Measurements from ENCODE around the gene CTU1.

The CTU1 gene

GRCh38 chr19:51135004-51135403, 26.8 kb upstream of the CTU1 start:
- in situ Hi-C loops (cut with MboI; ENCODE audit: low sequenced_read_pairs): no loop called here

DNA sequence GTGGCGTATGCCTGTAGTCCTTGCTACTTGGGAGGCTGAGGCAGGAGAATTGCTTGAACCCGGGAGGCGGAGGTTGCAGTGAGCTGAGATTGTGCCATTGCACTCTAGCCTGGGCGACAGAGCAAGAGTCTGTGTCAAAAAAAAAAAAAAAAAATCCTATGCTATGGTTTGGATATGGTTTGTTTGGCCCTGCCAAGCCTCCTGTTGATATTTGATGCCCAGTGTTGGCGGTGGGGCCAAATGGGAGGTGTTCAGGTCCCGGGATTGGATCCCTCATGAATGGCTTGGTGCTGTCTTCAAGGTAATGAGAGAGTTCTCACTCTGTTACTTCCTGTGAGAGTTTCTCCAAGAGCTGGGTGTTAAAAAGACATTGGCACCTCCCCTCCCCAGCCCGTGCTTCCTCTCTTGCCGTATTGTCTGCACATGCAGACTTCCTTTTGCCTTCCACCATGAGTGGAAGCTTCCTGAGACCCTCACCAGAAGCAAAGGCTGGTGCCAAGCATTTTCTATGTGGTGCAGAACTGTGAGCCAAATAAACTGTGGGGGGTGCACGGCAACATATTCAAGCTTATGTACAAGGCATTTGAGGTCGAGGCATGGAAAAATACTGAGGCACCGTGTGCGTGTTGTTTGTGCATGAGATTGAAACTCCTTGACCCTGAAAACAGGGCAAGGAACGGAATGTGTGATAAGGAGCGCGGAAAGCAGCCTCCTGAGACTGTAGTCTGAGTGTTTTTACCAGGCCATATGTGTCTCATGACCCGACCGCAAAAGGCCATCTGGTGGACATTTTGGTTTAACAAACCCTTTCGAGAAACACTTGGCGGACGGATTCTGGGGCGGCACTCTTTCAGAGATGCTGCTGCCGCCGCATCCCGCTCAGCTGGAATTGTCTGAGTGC, 23.8 kb upstream of the CTU1 start:
- in situ Hi-C loops (cut with MboI; ENCODE audit: low sequenced_read_pairs): no loop called here

- in situ Hi-C loops (cut with MboI; ENCODE audit: low sequenced_read_pairs): no loop called here
Observed at GRCh38 chr19:51129716-51130115, 21.5 kb upstream of the CTU1 start.

GRCh38 chr19:51128227-51128626, 20.0 kb upstream of the CTU1 start:
- in situ Hi-C loops (cut with MboI; ENCODE audit: low sequenced_read_pairs): no loop called here

GRCh38 chr19:51127755-51128154, 19.5 kb upstream of the CTU1 start:
- in situ Hi-C loops (cut with MboI; ENCODE audit: low sequenced_read_pairs): no loop called here

DNA sequence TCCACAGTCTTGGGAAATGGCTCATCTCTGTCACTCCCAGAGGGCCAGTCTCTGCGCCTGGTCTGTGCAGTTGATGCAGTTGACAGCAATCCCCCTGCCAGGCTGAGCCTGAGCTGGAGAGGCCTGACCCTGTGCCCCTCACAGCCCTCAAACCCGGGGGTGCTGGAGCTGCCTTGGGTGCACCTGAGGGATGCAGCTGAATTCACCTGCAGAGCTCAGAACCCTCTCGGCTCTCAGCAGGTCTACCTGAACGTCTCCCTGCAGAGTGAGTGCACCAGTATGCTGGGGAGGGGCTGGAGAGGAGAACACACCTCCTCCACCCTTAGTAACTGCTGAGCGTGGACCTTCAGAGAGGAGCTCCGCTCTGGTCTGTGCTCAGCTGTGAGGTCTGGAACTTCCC, 18.8 kb upstream of the CTU1 start:
- in situ Hi-C loops (cut with MboI; ENCODE audit: low sequenced_read_pairs): no loop called here

DNA sequence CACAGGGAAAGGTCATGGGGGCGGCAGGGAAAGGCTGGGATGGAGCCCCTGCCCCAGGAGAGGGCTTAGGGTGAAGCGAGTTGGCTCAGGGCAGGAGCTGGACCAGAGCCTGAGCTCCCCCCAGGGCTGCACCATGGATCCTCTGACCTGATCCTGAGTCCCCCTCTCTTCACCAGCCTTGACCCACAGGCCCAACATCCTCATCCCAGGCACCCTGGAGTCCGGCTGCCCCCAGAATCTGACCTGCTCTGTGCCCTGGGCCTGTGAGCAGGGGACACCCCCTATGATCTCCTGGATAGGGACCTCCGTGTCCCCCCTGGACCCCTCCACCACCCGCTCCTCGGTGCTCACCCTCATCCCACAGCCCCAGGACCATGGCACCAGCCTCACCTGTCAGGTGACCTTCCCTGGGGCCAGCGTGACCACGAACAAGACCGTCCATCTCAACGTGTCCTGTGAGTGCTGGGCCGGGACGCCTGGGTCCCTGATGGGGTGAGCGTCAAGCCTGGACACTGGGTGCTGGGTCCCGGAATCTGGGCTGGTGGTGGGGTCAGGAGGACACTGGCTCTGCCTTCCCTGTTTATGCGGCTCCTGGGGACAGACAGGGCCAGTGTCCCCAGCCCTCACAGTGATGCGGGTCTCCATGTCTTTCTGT, 17.3 kb upstream of the CTU1 start:
- in situ Hi-C loops (cut with MboI; ENCODE audit: low sequenced_read_pairs): no loop called here

GRCh38 chr19:51124729-51125128, 16.5 kb upstream of the CTU1 start, which contains the start of gene SIGLEC9:
SIGLEC9 (plus strand) TSS chr19:51124906; CDS start chr19:51124975, 69 bp downstream.
- in situ Hi-C loops (cut with MboI; ENCODE audit: low sequenced_read_pairs): no loop called here

DNA sequence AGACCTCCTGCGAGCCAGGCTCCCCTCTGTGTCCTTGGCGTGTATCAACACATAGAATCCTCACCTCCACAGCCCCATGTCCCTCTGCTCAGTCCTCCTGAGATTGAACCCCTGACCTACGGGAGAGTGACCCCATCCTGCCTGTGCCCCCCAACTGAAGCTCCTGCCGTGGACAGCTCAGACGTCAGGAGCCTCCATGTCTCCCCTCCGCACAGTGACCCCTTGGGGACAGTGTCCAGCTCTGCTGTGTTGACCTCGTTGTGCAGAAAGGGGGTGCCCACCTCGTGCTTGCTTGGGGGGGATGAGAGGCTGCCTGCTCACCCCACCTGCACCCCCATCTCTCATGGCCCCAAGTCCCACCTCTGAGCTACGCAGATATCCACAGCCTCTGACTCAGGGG, 16.0 kb upstream of the CTU1 start:
- in situ Hi-C loops (cut with MboI; ENCODE audit: low sequenced_read_pairs): no loop called here

- in situ Hi-C loops (cut with MboI; ENCODE audit: low sequenced_read_pairs): no loop called here
Observed at GRCh38 chr19:51123802-51124201, 15.6 kb upstream of the CTU1 start.

GRCh38 chr19:51123381-51123800, 15.2 kb upstream of the CTU1 start:
- in situ Hi-C loops (cut with MboI; ENCODE audit: low sequenced_read_pairs): no loop called here

GRCh38 chr19:51122112-51122981, 14.1 kb upstream of the CTU1 start:
- in situ Hi-C loops (cut with MboI; ENCODE audit: low sequenced_read_pairs): no loop called here

DNA sequence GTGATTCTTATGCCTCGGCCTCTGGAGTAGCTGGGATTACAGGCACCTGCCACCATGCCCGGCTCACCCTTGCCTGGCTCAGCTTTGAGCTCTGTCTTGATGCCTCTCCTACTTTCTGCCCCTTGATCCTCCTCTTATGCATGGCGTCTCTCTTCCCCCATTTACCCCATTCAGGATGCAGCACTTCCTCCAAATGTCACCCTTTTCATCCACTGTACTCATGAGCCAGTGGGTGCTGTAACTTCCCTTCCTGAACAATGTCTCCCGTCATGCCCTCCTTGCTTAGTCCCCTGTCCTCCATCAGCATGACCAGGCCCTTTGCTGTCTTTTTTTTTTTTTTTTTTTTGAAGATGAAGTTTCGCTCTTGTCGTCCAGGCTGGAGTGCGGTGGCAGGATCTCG, 13.0 kb upstream of the CTU1 start:
- in situ Hi-C loops (cut with MboI; ENCODE audit: low sequenced_read_pairs): no loop called here

DNA sequence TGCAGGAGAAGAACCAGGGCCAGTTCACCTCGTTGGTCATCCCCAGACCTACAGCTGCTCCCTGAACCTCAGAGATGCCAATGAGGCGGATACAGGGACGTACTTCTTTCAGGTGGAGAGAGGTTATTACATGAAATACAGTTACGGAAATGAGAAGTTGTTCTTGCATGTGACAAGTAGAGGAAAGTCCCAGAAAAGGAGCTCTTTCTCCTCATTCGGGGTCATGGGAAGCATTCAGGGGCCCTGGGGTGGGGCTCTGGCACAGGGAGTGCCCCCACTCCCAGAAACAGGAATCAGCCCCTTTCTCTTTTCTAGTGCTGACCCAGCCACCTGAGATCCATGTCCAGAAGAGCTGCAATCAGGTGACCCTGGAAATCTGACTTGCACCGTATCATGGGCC, 12.0 kb upstream of the CTU1 start:
- in situ Hi-C loops (cut with MboI; ENCODE audit: low sequenced_read_pairs): no loop called here

DNA sequence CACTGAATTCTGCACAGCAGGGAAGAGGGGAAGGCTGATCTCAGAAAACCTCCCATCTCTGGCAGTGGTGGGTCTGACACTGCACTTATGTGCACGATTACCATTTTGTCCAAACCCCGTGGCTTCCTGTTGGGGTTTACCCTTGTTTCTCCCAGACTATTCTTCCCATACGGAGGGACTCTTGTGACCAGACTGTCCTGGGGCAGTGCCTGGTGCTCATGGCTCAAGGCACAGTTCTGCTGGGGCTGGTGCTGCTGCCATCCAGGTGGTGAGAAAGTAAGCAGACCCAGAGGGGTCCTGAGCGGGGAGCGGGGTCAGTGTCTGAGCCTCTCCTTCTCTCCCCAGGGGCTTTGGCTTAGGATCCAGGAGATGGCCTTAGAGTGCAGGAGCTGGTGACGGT, 11.4 kb upstream of the CTU1 start:
- in situ Hi-C loops (cut with MboI; ENCODE audit: low sequenced_read_pairs): no loop called here

GRCh38 chr19:51119101-51119500, 10.9 kb upstream of the CTU1 start:
- in situ Hi-C loops (cut with MboI; ENCODE audit: low sequenced_read_pairs): no loop called here

DNA sequence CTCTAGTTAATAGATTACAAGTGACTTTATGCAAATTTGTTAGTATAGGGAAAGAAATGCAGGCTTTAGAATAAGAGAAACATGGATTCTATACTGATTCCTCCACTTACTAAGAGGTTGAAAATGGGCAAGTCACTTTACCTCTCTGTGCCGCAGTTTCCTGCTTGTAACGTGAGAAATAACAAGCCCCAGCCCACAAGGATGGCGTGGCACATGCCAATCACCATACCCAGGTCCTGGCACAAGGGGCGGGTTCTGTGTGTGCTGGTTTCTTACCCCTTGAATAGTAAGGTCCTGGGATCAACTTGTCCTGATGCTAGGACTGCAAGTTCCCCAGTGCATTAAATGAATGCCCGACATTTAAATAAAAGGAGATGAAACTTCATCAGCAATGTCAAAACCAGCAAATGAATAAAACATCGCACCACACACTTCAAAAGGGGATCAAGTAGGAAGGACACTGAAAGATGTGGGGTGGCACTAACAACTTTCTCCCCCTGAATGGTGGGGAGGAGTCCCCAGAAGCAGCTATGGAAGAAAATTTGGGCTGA, 8.6 kb upstream of the CTU1 start:
- in situ Hi-C loops (cut with MboI; ENCODE audit: low sequenced_read_pairs): no loop called here

- in situ Hi-C loops (cut with MboI; ENCODE audit: low sequenced_read_pairs): no loop called here
Observed at GRCh38 chr19:51114087-51114729, 6.0 kb upstream of the CTU1 start.

DNA sequence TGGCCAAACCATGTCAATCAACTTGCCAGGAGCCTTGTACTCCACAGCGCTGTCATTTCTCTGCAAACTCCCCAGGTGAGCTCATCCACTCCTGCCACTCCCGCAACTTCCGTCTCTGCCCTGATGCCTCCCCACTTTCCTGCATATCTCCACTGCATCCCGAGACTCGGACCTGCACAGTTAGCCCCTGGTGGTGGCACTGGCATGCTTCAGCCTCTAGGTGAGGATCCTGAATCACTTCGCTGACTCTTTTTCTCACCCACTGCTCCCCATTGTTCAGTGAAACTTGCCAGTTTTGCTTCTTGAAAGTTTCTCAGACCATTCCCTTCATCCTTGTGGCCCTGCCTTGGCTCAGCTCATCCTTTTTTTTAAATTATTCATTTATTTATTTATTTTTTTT, 3.4 kb upstream of the CTU1 start:
- in situ Hi-C loops (cut with MboI; ENCODE audit: low sequenced_read_pairs): no loop called here

DNA sequence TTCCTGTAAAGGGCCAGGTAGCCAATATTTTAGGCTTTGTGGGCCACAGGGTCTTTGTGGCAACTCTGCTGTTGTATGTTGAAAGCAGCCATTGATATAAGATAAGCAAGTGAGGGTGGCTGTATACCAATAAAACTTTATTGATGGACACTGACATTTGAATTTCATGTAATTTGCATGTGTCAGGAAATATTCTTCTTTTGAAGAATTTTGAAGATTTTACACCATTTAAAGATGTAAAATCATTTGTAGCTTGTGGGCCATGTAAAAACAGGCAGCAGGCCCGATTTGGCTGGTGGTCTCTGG, 2.4 kb upstream of the CTU1 start:
- in situ Hi-C loops (cut with MboI; ENCODE audit: low sequenced_read_pairs): no loop called here

GRCh38 chr19:51108805-51109146, 567 bp upstream of the CTU1 start:
- in situ Hi-C loops (cut with MboI; ENCODE audit: low sequenced_read_pairs): no loop called here

Measured in HL-60/S4 treated with retinoic acid at 250 ng/mL for 4 days and 3 days (cell line).